Measurements from ENCODE around the gene SPINT1. TPM values are rescaled to one million over a fixed set of nuclear protein-coding genes. Genes with fewer than 3 reads are reported as not detected.

SPINT1 gene
- total RNA-seq, result 0.09 and 0.58 TPM in 2 replicates

GRCh38 chr15:40843885-40844695, at the start of gene SPINT1:
TSS of gene SPINT1 (plus strand) at chr15:40844048. CDS start at chr15:40844555, 507 bp downstream.

GRCh38 chr15:40807028-40807887, 36.6 kb upstream of the SPINT1 start, which contains the start of the genes DNAJC17 and ZFYVE19:
TSS of gene DNAJC17 (minus strand) at chr15:40807473. CDS start at chr15:40807446, 27 bp downstream.
TSS of gene ZFYVE19 (plus strand) at chr15:40807089. CDS start at chr15:40807590, 501 bp downstream.

GRCh38 chr15:40828447-40829036, 15.3 kb upstream of the SPINT1 start, which contains the start of gene PPP1R14D:
TSS of gene PPP1R14D (minus strand) at chr15:40828708. CDS start at chr15:40828641, 67 bp downstream.

GRCh38 chr15:40873694-40874561, 30.1 kb downstream of the SPINT1 start, which contains the start of gene RHOV:
TSS of gene RHOV (minus strand) at chr15:40874234. CDS start at chr15:40874139, 95 bp downstream.

GRCh38 chr15:40893733-40894680, 50.2 kb downstream of the SPINT1 start, which contains the start of gene VPS18:
TSS of gene VPS18 (plus strand) at chr15:40894450. CDS start at chr15:40894769, 319 bp downstream.

Other genes with a start within 250 kb of the SPINT1 start
- gene KNL1, start 249.8 kb upstream of the SPINT1 start, total RNA-seq, result 1.5 and 2.3 TPM in 2 replicates
- 1.2 and 5.6 TPM in 2 replicates for gene RAD51, start 148.9 kb upstream of the SPINT1 start, total RNA-seq
- gene RMDN3, start 88.8 kb upstream of the SPINT1 start, total RNA-seq, result 21.8 and 28.2 TPM in 2 replicates
- 26.3 and 32.4 TPM in 2 replicates for gene GCHFR, start 80.0 kb upstream of the SPINT1 start, total RNA-seq
- gene C15orf62, start 74.1 kb upstream of the SPINT1 start, total RNA-seq, result 0.34 TPM in 1 of 2 replicates, not detected in the other
- 16.0 and 25.7 TPM in 2 replicates for gene ZFYVE19, start 37.0 kb upstream of the SPINT1 start, total RNA-seq
- gene DNAJC17, start 36.6 kb upstream of the SPINT1 start, total RNA-seq, result 18.1 and 24.5 TPM in 2 replicates
- gene PPP1R14D, start 15.3 kb upstream of the SPINT1 start, total RNA-seq, result not detected in 2 replicates
- gene RHOV, start 30.2 kb downstream of the SPINT1 start, total RNA-seq, result not detected in 2 replicates
- gene VPS18, start 50.4 kb downstream of the SPINT1 start, total RNA-seq, result 26.6 and 30.7 TPM in 2 replicates
- 0.26 TPM in 1 of 2 replicates, not detected in the other for gene DLL4, start 85.3 kb downstream of the SPINT1 start, total RNA-seq
- 33.9 and 60.4 TPM in 2 replicates for gene CHAC1, start 109.4 kb downstream of the SPINT1 start, total RNA-seq